ENCODE measurements around the gene CYP2A6. TPM values are rescaled to one million over a fixed set of nuclear protein-coding genes. Genes with fewer than 3 reads are reported as not detected.
"Not testable (repeated sequence)": the region's sequence is repeated elsewhere in the genome, so short reads cannot be mapped to it uniquely, and the experiment has no call there.

The CYP2A6 gene
- total and polyA plus RNA-seq, 3 donors from 2014 or later: not detected

DNA sequence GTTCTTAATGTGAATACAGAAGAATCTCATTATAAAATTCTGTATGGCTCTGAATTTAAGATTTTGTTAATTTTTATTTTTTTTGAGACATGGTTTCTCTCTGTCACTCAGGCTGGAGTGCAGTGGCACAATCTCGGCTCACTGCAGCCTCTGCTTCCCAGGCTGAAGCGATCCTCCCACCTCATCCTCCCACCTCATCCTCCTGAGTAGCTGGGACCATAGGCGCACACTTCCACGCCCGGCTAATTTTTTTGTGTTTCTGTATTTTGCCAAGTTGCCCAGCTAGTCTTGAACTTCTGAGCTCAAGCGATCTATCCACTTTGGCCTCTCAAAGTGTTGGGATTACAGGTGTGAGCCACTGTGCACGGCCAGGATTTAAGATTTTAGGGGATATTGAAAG, 17.5 kb upstream of the CYP2A6 start:
- intact Hi-C loops (cut with DNase I; ENCODE audit: low total_unique reads): no loop called here

GRCh38 chr19:40864739-40865496, 14.7 kb upstream of the CYP2A6 start:
- intact Hi-C loops (cut with DNase I; ENCODE audit: low total_unique reads); H3K9me3 ChIP-seq; H3K27me3 ChIP-seq; DNase-seq; H3K36me3 ChIP-seq (ENCODE audit: low read depth, missing control alignments); H3K4me3 ChIP-seq: not testable (repeated sequence)
- WGBS, 2 donors: 52 to 65% methylated on average over 3 to 9 of the region's 9 CpGs
- Histone ChIP-seq H3K4me1 (peaks cover 18% of the 10 kb centered on the region), H3K27ac (peak overlapping the region in 1 of 2 donors; percentile 59)

More for the DNA sequence above, 17.5 kb upstream of the CYP2A6 start:
- no peak for TF ChIP-seq CTCF (IDR thresholded peaks at IDR 0.05)
- TF ChIP-seq POLR2A (IDR thresholded peaks at IDR 0.05): no peak
- H3K27me3 ChIP-seq: no peaks in the 10 kb centered on the region
- no peaks in the 10 kb centered on the region for H3K9me3 ChIP-seq
- no peak overlapping the region for H3K4me3 ChIP-seq
- H3K4me1 ChIP-seq: peaks cover 13% of the 10 kb centered on the region
- WGBS, 2 donors: 58 to 76% methylated on average over 7 of the region's 7 CpGs
- no peaks in the 10 kb centered on the region for H3K36me3 ChIP-seq (ENCODE audit: low read depth, missing control alignments)
- DNase-seq: peak; percentile 70
- no peak overlapping the region for H3K27ac ChIP-seq

- DNase-seq: no peak
- no peaks in the 10 kb centered on the region for H3K9me3 ChIP-seq
- TF ChIP-seq CTCF (IDR thresholded peaks at IDR 0.05) (no peak), POLR2A (IDR thresholded peaks at IDR 0.05) (no peak)
- H3K27me3 ChIP-seq: no peaks in the 10 kb centered on the region
- WGBS, 2 donors: 69 to 100% methylated on average over 2 to 4 of the region's 4 CpGs
- intact Hi-C loops (cut with DNase I; ENCODE audit: low total_unique reads): no loop called here
- peaks cover 18% of the 10 kb centered on the region for H3K4me1 ChIP-seq
- H3K27ac ChIP-seq: peak overlapping the region in 1 of 2 donors; percentile 63
- no peaks in the 10 kb centered on the region for H3K36me3 ChIP-seq (ENCODE audit: low read depth, missing control alignments)
- no peak overlapping the region for H3K4me3 ChIP-seq
These were observed 12.5 kb upstream of the CYP2A6 start for GRCh38 chr19:40862785-40863184.

- intact Hi-C loops (cut with DNase I; ENCODE audit: low total_unique reads): no loop called here
These were observed 12.1 kb upstream of the CYP2A6 start for GRCh38 chr19:40862333-40862732.

DNA sequence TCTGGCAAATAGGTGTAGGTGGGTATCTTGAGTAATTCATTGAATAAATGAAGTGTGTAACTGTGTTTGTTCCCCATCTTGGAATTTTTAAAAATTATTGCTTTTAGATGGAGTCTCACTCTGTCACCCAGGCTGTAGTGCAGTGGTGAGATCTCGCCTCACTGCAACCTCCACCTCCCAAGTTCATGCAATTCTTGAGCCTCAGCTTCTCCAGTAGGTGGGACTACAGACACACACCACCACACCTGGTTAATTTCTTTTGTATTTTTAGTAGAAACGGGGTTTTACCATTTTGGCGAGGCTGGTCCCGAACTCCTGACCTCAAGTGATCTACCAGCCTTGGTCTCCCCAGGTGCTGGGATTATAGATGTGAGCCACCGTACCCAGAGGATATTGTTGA, 7.9 kb upstream of the CYP2A6 start:
- H3K36me3 ChIP-seq (ENCODE audit: low read depth, missing control alignments): no peaks in the 10 kb centered on the region
- H3K27me3 ChIP-seq: no peaks in the 10 kb centered on the region
- no peak for DNase-seq
- WGBS, 2 donors: 80 to 91% methylated on average over 5 of the region's 5 CpGs
- H3K4me1 ChIP-seq: peaks cover 8% of the 10 kb centered on the region
- no peaks in the 10 kb centered on the region for H3K9me3 ChIP-seq
- H3K27ac ChIP-seq: no peak overlapping the region
- TF ChIP-seq POLR2A (IDR thresholded peaks at IDR 0.05) (no peak), CTCF (IDR thresholded peaks at IDR 0.05) (no peak)
- H3K4me3 ChIP-seq: no peak overlapping the region
- intact Hi-C loops (cut with DNase I; ENCODE audit: low total_unique reads): no loop called here

More at GRCh38 chr19:40862333-40862732, 12.1 kb upstream of the CYP2A6 start:
- Histone ChIP-seq H3K4me3 (no peak overlapping the region), H3K9me3 (no peaks in the 10 kb centered on the region), H3K36me3 (ENCODE audit: low read depth, missing control alignments) (no peaks in the 10 kb centered on the region), H3K27ac (peak overlapping the region in 1 of 2 donors; percentile 63), H3K27me3 (no peaks in the 10 kb centered on the region), H3K4me1 (peaks cover 18% of the 10 kb centered on the region)
- WGBS, 2 donors: 88 to 100% methylated on average over 2 to 3 of the region's 3 CpGs
- DNase-seq: no peak
- TF ChIP-seq POLR2A (IDR thresholded peaks at IDR 0.05) (no peak), CTCF (IDR thresholded peaks at IDR 0.05) (no peak)

DNA sequence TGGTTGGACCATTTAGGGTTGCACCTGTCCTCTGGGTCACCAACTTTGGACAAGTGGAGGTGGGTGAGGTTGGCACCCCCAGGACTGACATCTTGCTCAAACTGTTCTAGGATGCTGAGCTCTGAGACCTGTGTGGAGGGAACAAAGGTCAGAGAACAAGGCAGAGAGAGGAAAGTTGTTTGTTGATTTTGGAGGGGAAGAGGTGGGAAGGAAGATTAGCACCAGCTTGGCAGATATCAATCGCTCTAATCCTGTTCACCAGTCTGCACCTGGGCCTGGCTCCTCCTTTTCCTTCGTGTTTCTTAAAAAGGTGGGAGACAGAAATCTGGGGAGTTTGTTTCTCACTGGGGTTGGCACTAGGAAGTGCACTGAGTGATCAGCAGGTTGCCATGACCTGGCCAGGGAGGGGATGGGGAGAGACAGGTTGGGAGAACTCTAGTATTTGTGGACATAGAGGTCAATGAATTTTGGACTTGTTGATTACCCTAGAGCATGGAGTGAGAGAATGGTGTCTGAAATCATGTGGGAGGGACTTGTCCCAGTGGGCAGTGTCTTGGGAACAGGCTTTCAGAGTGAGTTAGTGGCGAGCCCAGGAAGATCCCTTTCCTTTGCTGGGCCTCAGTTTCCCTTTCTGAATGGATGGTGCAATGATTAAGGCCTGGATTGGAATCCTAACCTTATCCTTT, 2.4 kb upstream of the CYP2A6 start:
- H3K27ac ChIP-seq; H3K9me3 ChIP-seq; H3K36me3 ChIP-seq (ENCODE audit: low read depth, missing control alignments); H3K4me3 ChIP-seq; intact Hi-C loops (cut with DNase I; ENCODE audit: low total_unique reads); H3K27me3 ChIP-seq; H3K4me1 ChIP-seq; DNase-seq: not testable (repeated sequence)
- 63 to 74% methylated on average over 2 of the region's 3 CpGs for WGBS, 2 donors

DNA sequence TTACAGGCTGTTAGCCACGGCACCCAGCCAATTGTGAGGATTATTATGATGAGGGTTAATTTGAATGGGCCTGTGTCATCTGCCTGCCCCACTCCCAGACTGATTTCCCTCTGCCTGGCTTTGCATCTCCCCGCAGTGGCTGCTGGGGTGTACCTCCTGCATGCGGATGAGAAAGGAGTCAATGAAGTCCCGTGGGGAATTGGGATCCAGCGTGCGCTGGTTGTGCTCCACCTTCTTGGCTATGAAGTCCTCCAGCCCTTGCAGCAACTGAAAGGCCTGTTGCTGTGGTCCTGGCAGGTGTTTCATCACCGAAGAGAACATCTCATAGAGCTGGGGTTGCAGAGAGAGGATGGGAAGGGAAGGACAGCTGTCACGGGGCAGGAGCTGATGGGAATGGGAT, 3.5 kb downstream of the CYP2A6 start:
- DNase-seq; intact Hi-C loops (cut with DNase I; ENCODE audit: low total_unique reads); H3K36me3 ChIP-seq (ENCODE audit: low read depth, missing control alignments); H3K27me3 ChIP-seq; H3K4me1 ChIP-seq; H3K27ac ChIP-seq; H3K9me3 ChIP-seq; H3K4me3 ChIP-seq: not testable (repeated sequence)
- 79 to 88% methylated on average over 6 to 8 of the region's 8 CpGs for WGBS, 2 donors

DNA sequence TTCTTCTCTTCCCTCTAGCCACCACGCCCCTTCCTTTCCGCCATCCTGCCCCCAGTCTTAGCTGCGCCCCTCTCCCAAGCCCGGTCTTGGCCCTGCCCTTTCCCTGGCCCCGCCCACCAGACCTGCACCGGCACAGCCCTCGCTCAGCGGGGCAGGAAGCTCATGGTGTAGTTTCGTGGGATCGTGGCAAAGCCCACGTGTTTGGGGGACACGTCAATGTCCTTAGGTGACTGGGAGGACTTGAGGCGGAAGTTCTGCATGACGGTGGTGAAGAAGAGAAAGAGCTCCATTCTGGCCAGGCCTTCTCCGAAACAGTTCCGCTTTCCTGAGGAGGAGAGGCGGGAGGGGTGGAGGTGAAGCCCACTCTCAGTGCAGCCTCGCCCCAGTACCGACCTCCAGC, 6.6 kb downstream of the CYP2A6 start:
- H3K9me3 ChIP-seq, H3K27ac ChIP-seq: not testable (repeated sequence)
- 29 to 49% methylated on average over 2 to 19 of the region's 19 CpGs for WGBS, 2 donors

More for the DNA sequence above, 6.6 kb downstream of the CYP2A6 start:
- H3K36me3 ChIP-seq (ENCODE audit: low read depth, missing control alignments); H3K4me1 ChIP-seq; H3K27me3 ChIP-seq; intact Hi-C loops (cut with DNase I; ENCODE audit: low total_unique reads): not testable (repeated sequence)
- H3K4me3 ChIP-seq: peak overlapping the region in 1 of 2 donors; percentile 5
- peak; percentile 56 for DNase-seq

Measured in testis (tissue), 3 donors.